GM12892 (cell line): Measurements from ENCODE around the gene NECTIN1.

ENCODE experiments used
- POLR2A ChIP-seq: IDR thresholded peaks from 2 replicates; pipeline ENCODE4 v1.6.1; 2011; ENCODE audit warnings: low read depth, low read length, control low read depth
- POLR2AphosphoS5 ChIP-seq: IDR thresholded peaks from 2 replicates; pipeline ENCODE4 v1.6.1; 2011; ENCODE audit warnings: low read depth, low read length, control low read depth

GRCh38 chr11:119714590-119714989 is 14.4 kb downstream of the NECTIN1 start:
- TF ChIP-seq POLR2A (no peak), POLR2AphosphoS5 (no peak)
